ENCODE measurements around the gene COL4A3.

Gene COL4A3

GRCh38 chr2:227163998-227164762 is at the start of gene COL4A3, which contains the start of gene COL4A4:
Gene COL4A3 (plus strand): TSS chr2:227164624. CDS start chr2:227164727, 103 bp downstream.
Gene COL4A4 (minus strand): TSS chr2:227164205. CDS start chr2:227147483, 16,722 bp downstream.
- Histone ChIP-seq H3K27ac (ENCODE audit: low read depth, low read length) (no peak within 1 kb of the TSS), H3K27me3 (ENCODE audit: control insufficient read depth, insufficient read depth, low read length) (peaks cover 54% of the 10 kb centered on the region), H3K4me3 (ENCODE audit: low read depth, low read length) (peak within 1 kb of the TSS; percentile 57), H3K36me3 (ENCODE audit: control insufficient read depth, insufficient read depth, low read length) (no peaks in the 10 kb centered on the region), H3K9me3 (ENCODE audit: control insufficient read depth, insufficient read depth, low read length) (no peaks in the 10 kb centered on the region), H3K4me1 (ENCODE audit: control insufficient read depth, insufficient read depth, low read length) (peaks cover 4% of the 10 kb centered on the region; the same call in 1 of the 2 replicates), H3K9ac (ENCODE audit: low read depth, low read length) (no peak within 1 kb of the TSS)

- H3K4me1 ChIP-seq (ENCODE audit: control insufficient read depth, insufficient read depth, low read length): no peaks in the 10 kb centered on the region
- no peak overlapping the region for H3K9ac ChIP-seq (ENCODE audit: low read depth, low read length)
- H3K27me3 ChIP-seq (ENCODE audit: control insufficient read depth, insufficient read depth, low read length): no peaks in the 10 kb centered on the region
- no peak overlapping the region for H3K27ac ChIP-seq (ENCODE audit: low read depth, low read length)
- no peak overlapping the region for H3K4me3 ChIP-seq (ENCODE audit: low read depth, low read length)
- no peaks in the 10 kb centered on the region for H3K9me3 ChIP-seq (ENCODE audit: control insufficient read depth, insufficient read depth, low read length)
- no peaks in the 10 kb centered on the region for H3K36me3 ChIP-seq (ENCODE audit: control insufficient read depth, insufficient read depth, low read length)
Observed at GRCh38 chr2:227115761-227116160, 48.7 kb upstream of the COL4A3 start.

GRCh38 chr2:227117027-227117426 is 47.4 kb upstream of the COL4A3 start:
- Histone ChIP-seq H3K36me3 (ENCODE audit: control insufficient read depth, insufficient read depth, low read length) (no peaks in the 10 kb centered on the region), H3K27me3 (ENCODE audit: control insufficient read depth, insufficient read depth, low read length) (no peaks in the 10 kb centered on the region), H3K4me1 (ENCODE audit: control insufficient read depth, insufficient read depth, low read length) (no peaks in the 10 kb centered on the region), H3K9ac (ENCODE audit: low read depth, low read length) (no peak overlapping the region), H3K4me3 (ENCODE audit: low read depth, low read length) (no peak overlapping the region), H3K9me3 (ENCODE audit: control insufficient read depth, insufficient read depth, low read length) (no peaks in the 10 kb centered on the region), H3K27ac (ENCODE audit: low read depth, low read length) (no peak overlapping the region)

GRCh38 chr2:227117852-227118251 is 46.6 kb upstream of the COL4A3 start:
- Histone ChIP-seq H3K4me1 (ENCODE audit: control insufficient read depth, insufficient read depth, low read length) (no peaks in the 10 kb centered on the region), H3K9me3 (ENCODE audit: control insufficient read depth, insufficient read depth, low read length) (no peaks in the 10 kb centered on the region), H3K27ac (ENCODE audit: low read depth, low read length) (no peak overlapping the region), H3K36me3 (ENCODE audit: control insufficient read depth, insufficient read depth, low read length) (no peaks in the 10 kb centered on the region), H3K9ac (ENCODE audit: low read depth, low read length) (no peak overlapping the region), H3K27me3 (ENCODE audit: control insufficient read depth, insufficient read depth, low read length) (no peaks in the 10 kb centered on the region), H3K4me3 (ENCODE audit: low read depth, low read length) (no peak overlapping the region)

GRCh38 chr2:227118353-227118752 is 46.1 kb upstream of the COL4A3 start:
- H3K27me3 ChIP-seq (ENCODE audit: control insufficient read depth, insufficient read depth, low read length): no peaks in the 10 kb centered on the region

GRCh38 chr2:227123697-227124096 is 40.7 kb upstream of the COL4A3 start:
- H3K9ac ChIP-seq (ENCODE audit: low read depth, low read length): no peak overlapping the region
- no peaks in the 10 kb centered on the region for H3K9me3 ChIP-seq (ENCODE audit: control insufficient read depth, insufficient read depth, low read length)
- no peak overlapping the region for H3K27ac ChIP-seq (ENCODE audit: low read depth, low read length)
- no peaks in the 10 kb centered on the region for H3K4me1 ChIP-seq (ENCODE audit: control insufficient read depth, insufficient read depth, low read length)
- H3K36me3 ChIP-seq (ENCODE audit: control insufficient read depth, insufficient read depth, low read length): no peaks in the 10 kb centered on the region
- no peak overlapping the region for H3K4me3 ChIP-seq (ENCODE audit: low read depth, low read length)
- no peaks in the 10 kb centered on the region for H3K27me3 ChIP-seq (ENCODE audit: control insufficient read depth, insufficient read depth, low read length)

More at GRCh38 chr2:227118353-227118752, 46.1 kb upstream of the COL4A3 start:
- Histone ChIP-seq H3K4me3 (ENCODE audit: low read depth, low read length) (no peak overlapping the region), H3K27ac (ENCODE audit: low read depth, low read length) (no peak overlapping the region), H3K9ac (ENCODE audit: low read depth, low read length) (no peak overlapping the region), H3K9me3 (ENCODE audit: control insufficient read depth, insufficient read depth, low read length) (no peaks in the 10 kb centered on the region), H3K36me3 (ENCODE audit: control insufficient read depth, insufficient read depth, low read length) (no peaks in the 10 kb centered on the region), H3K4me1 (ENCODE audit: control insufficient read depth, insufficient read depth, low read length) (no peaks in the 10 kb centered on the region)

GRCh38 chr2:227124811-227125210 is 39.6 kb upstream of the COL4A3 start:
- Histone ChIP-seq H3K9me3 (ENCODE audit: control insufficient read depth, insufficient read depth, low read length) (no peaks in the 10 kb centered on the region), H3K9ac (ENCODE audit: low read depth, low read length) (no peak overlapping the region), H3K27ac (ENCODE audit: low read depth, low read length) (no peak overlapping the region), H3K4me1 (ENCODE audit: control insufficient read depth, insufficient read depth, low read length) (no peaks in the 10 kb centered on the region), H3K36me3 (ENCODE audit: control insufficient read depth, insufficient read depth, low read length) (no peaks in the 10 kb centered on the region), H3K4me3 (ENCODE audit: low read depth, low read length) (no peak overlapping the region), H3K27me3 (ENCODE audit: control insufficient read depth, insufficient read depth, low read length) (no peaks in the 10 kb centered on the region)

- Histone ChIP-seq H3K27me3 (ENCODE audit: control insufficient read depth, insufficient read depth, low read length) (no peaks in the 10 kb centered on the region), H3K4me3 (ENCODE audit: low read depth, low read length) (no peak overlapping the region), H3K9ac (ENCODE audit: low read depth, low read length) (no peak overlapping the region), H3K36me3 (ENCODE audit: control insufficient read depth, insufficient read depth, low read length) (no peaks in the 10 kb centered on the region), H3K9me3 (ENCODE audit: control insufficient read depth, insufficient read depth, low read length) (no peaks in the 10 kb centered on the region), H3K27ac (ENCODE audit: low read depth, low read length) (no peak overlapping the region), H3K4me1 (ENCODE audit: control insufficient read depth, insufficient read depth, low read length) (no peaks in the 10 kb centered on the region)
Observed at GRCh38 chr2:227125506-227125905, 38.9 kb upstream of the COL4A3 start.

GRCh38 chr2:227127201-227127600 is 37.2 kb upstream of the COL4A3 start:
- Histone ChIP-seq H3K27me3 (ENCODE audit: control insufficient read depth, insufficient read depth, low read length) (no peaks in the 10 kb centered on the region), H3K27ac (ENCODE audit: low read depth, low read length) (no peak overlapping the region), H3K36me3 (ENCODE audit: control insufficient read depth, insufficient read depth, low read length) (no peaks in the 10 kb centered on the region), H3K9ac (ENCODE audit: low read depth, low read length) (no peak overlapping the region), H3K4me1 (ENCODE audit: control insufficient read depth, insufficient read depth, low read length) (no peaks in the 10 kb centered on the region), H3K4me3 (ENCODE audit: low read depth, low read length) (no peak overlapping the region), H3K9me3 (ENCODE audit: control insufficient read depth, insufficient read depth, low read length) (no peaks in the 10 kb centered on the region)

GRCh38 chr2:227130636-227131035 is 33.8 kb upstream of the COL4A3 start:
- Histone ChIP-seq H3K9ac (ENCODE audit: low read depth, low read length) (no peak overlapping the region), H3K27me3 (ENCODE audit: control insufficient read depth, insufficient read depth, low read length) (no peaks in the 10 kb centered on the region), H3K9me3 (ENCODE audit: control insufficient read depth, insufficient read depth, low read length) (no peaks in the 10 kb centered on the region), H3K27ac (ENCODE audit: low read depth, low read length) (no peak overlapping the region), H3K4me3 (ENCODE audit: low read depth, low read length) (no peak overlapping the region), H3K36me3 (ENCODE audit: control insufficient read depth, insufficient read depth, low read length) (no peaks in the 10 kb centered on the region), H3K4me1 (ENCODE audit: control insufficient read depth, insufficient read depth, low read length) (no peaks in the 10 kb centered on the region)

GRCh38 chr2:227132986-227133385 is 31.4 kb upstream of the COL4A3 start:
- Histone ChIP-seq H3K9ac (ENCODE audit: low read depth, low read length) (no peak overlapping the region), H3K9me3 (ENCODE audit: control insufficient read depth, insufficient read depth, low read length) (no peaks in the 10 kb centered on the region), H3K27ac (ENCODE audit: low read depth, low read length) (no peak overlapping the region), H3K4me1 (ENCODE audit: control insufficient read depth, insufficient read depth, low read length) (no peaks in the 10 kb centered on the region), H3K27me3 (ENCODE audit: control insufficient read depth, insufficient read depth, low read length) (no peaks in the 10 kb centered on the region), H3K36me3 (ENCODE audit: control insufficient read depth, insufficient read depth, low read length) (no peaks in the 10 kb centered on the region), H3K4me3 (ENCODE audit: low read depth, low read length) (no peak overlapping the region)
